Gastrocnemius medialis (tissue), 4 donors: Measurements from ENCODE around the gene TROAP.

ENCODE experiments used
- POLR2A ChIP-seq, 2 donors: fragments of 450-650 bp; IDR thresholded peaks; one replicate each; pipeline ENCODE4 v1.6.1; 2017; ENCODE audit warnings: antibody characterized with exemption in 2 of 2, mild to moderate bottlenecking in 2 of 2, moderate library complexity in 2 of 2
- TF ChIP-seq, protein P1 (sequence below), 5 experiments: fragments of 450-650 bp in 3 of 5; fragments of 200-600 bp in 2 of 5; sonication (generic) in 2 of 5; IDR thresholded peaks in 4 of 5; conservative IDR thresholded peaks in 1 of 5; 1 replicate in 4 of 5; 2 replicates in 1 of 5; pipeline ENCODE4 v1.5.1; 2016 to 2019; ENCODE audit warnings: antibody characterized with exemption in 5 of 5, mild to moderate bottlenecking in 3 of 5, moderate library complexity in 3 of 5

DNA sequence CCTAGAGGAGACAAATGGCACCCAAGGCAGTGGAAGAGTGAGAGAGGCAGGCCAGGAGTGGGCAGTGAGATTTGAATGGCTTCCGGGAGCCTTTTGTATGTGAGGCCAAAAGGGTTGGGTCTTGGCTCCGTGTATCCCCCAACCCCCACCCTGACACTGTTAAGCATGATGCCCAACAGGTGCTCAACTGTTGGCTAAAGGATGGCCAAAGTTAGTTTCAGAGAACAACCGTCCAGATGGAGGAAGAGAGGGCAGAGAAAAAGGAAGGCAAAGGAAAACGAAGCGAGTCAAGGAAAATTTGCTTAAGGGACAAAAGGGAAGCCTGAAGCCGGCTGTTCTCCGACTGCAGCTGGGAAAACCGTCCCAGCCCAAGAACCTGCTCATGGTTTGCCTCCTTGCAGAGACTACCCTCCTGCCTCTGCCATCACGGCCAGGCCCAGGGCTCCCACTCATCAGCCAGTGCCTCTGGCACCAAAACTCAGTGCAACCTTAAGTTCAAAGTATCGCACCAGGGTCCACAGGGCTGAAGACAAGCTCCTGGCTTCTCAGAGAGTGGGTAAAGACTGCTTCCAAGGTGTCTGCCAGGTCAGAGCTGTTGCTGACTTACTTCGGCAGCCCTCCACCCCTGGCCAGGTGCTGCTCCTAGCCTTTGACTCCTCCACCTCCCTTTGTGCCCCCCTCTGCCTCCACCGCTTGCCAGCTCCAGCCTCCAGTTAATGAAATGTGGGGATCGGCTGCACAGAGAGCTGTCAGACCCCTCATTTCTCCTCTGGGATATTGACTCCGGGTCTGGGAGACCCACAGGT is 18.1 kb downstream of the TROAP start:
- TF ChIP-seq, protein P1, sequence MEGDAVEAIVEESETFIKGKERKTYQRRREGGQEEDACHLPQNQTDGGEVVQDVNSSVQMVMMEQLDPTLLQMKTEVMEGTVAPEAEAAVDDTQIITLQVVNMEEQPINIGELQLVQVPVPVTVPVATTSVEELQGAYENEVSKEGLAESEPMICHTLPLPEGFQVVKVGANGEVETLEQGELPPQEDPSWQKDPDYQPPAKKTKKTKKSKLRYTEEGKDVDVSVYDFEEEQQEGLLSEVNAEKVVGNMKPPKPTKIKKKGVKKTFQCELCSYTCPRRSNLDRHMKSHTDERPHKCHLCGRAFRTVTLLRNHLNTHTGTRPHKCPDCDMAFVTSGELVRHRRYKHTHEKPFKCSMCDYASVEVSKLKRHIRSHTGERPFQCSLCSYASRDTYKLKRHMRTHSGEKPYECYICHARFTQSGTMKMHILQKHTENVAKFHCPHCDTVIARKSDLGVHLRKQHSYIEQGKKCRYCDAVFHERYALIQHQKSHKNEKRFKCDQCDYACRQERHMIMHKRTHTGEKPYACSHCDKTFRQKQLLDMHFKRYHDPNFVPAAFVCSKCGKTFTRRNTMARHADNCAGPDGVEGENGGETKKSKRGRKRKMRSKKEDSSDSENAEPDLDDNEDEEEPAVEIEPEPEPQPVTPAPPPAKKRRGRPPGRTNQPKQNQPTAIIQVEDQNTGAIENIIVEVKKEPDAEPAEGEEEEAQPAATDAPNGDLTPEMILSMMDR (IDR thresholded peaks at IDR 0.05 in 4 of 5, conservative IDR thresholded peaks at IDR 0.05 in 1 of 5), result no peak
- TF ChIP-seq POLR2A (IDR thresholded peaks at IDR 0.05), result no peak
